Natural killer cell (primary cell): Measurements from ENCODE around the gene ARL15. TPM values are rescaled to one million over a fixed set of nuclear protein-coding genes. Genes with fewer than 3 reads are reported as not detected.

Experiments used
- ATAC-seq, 3 donors: fragments of 150-1000 bp in 2 of 3; fragments of 200-7000 bp in 1 of 3; cut with Tn5 transposase; 1 replicate in 1 of 3; 2 replicates in 2 of 3; pipeline ENCODE4 v1.10.0; 2021; ENCODE audit warnings: mild to moderate bottlenecking in 2 of 3, moderate library complexity in 2 of 3
- DNase-seq, 2 donors: peaks; one replicate each; pipeline versions ENCODE4 v3.0.0 to v3.0.0-alpha.2; 2013 to 2021; ENCODE audit warnings: mixed read lengths in 1 of 2
- H3K27ac ChIP-seq: one replicate; pipeline ENCODE4 v1.5.1; 2013; ENCODE audit warnings: mild to moderate bottlenecking, low read length
- H3K27me3 ChIP-seq: one replicate; pipeline ENCODE4 v1.6.1; 2013; ENCODE audit warnings: low read length; ENCODE audit not compliant: control insufficient read depth, insufficient read depth
- H3K36me3 ChIP-seq: one replicate; pipeline ENCODE4 v1.6.1; 2013; ENCODE audit warnings: low read length; ENCODE audit not compliant: control insufficient read depth, insufficient read depth
- H3K4me1 ChIP-seq: one replicate; pipeline ENCODE4 v1.6.1; 2013; ENCODE audit warnings: low read length; ENCODE audit not compliant: control insufficient read depth, insufficient read depth
- H3K4me3 ChIP-seq: one replicate; pipeline ENCODE4 v1.5.1; 2013; ENCODE audit warnings: low read length
- H3K9me3 ChIP-seq: one replicate; pipeline ENCODE4 v1.6.1; 2013; ENCODE audit warnings: low read length; ENCODE audit not compliant: control insufficient read depth, insufficient read depth
- H3K27ac Mint-ChIP-seq, 2 donors: one replicate each; pipeline ENCODE4 v1.8.0; 2022; ENCODE audit warnings: mild to moderate bottlenecking in 2 of 2, mixed read lengths in 2 of 2, moderate library complexity in 1 of 2
- H3K27me3 Mint-ChIP-seq, 2 donors: one replicate each; pipeline ENCODE4 v1.8.0; 2022; ENCODE audit warnings: low read depth in 2 of 2, mixed read lengths in 2 of 2
- H3K36me3 Mint-ChIP-seq: one replicate; pipeline ENCODE4 v1.8.0; 2022; ENCODE audit warnings: mixed read lengths
- H3K4me1 Mint-ChIP-seq, 2 donors: one replicate each; pipeline ENCODE4 v1.8.0; 2022; ENCODE audit warnings: mixed read lengths in 2 of 2
- H3K4me3 Mint-ChIP-seq: one replicate; pipeline ENCODE4 v1.8.0; 2022; ENCODE audit warnings: mild to moderate bottlenecking, moderate library complexity, mixed read lengths
- H3K9me3 Mint-ChIP-seq, 2 donors: one replicate each; pipeline ENCODE4 v1.8.0; 2022; ENCODE audit warnings: mixed read lengths in 2 of 2
- CTCF ChIP-seq: fragments of 200-600 bp; IDR thresholded peaks from one replicate; pipeline ENCODE4 v1.8.0; 2022; ENCODE audit warnings: antibody characterized with exemption
- WGBS: methylation state at CpG from one replicate; pipeline ENCODE4 v1.1.7; 2013; ENCODE audit warnings: missing lambda C conversion rate; ENCODE audit not compliant: insufficient coverage; 5-methylcytosine and 5-hydroxymethylcytosine counted together
- intact Hi-C: fragments of 100-400 bp; cut with micrococcal nuclease; formaldehyde crosslinking; loops from one replicate; pipeline ENCODE4 v1.14.2; 2022
- total RNA-seq, 4 donors: library from RNA; stranded (reverse); fragments of 120-200 nt in 1 of 4; gene quantifications; one replicate each; pipeline versions ENCODE4 v1.2.3 to v1.2.4, GENCODE V29; 2013 to 2022

Gene ARL15
- total RNA-seq, 3 donors from 2014 or later (not counting 1 experiment from before 2014, with no cell fraction given), result 28.9 to 35.1 (median 33.1) TPM

- no peak overlapping the region for H3K4me3 Mint-ChIP-seq
- no peaks in the 10 kb centered on the region for H3K27me3 Mint-ChIP-seq
- H3K36me3 Mint-ChIP-seq, result no peaks in the 10 kb centered on the region
- Histone ChIP-seq H3K36me3 (no peaks in the 10 kb centered on the region), H3K27ac (no peak overlapping the region), H3K4me1 (no peaks in the 10 kb centered on the region), H3K27me3 (no peaks in the 10 kb centered on the region), H3K9me3 (no peaks in the 10 kb centered on the region), H3K4me3 (no peak overlapping the region)
- WGBS, result 100% methylated on average over 1 of the region's 1 CpG
- H3K4me1 Mint-ChIP-seq, result peaks cover 9 to 10% of the 10 kb centered on the region in 2 donors
- no peak for TF ChIP-seq CTCF
- DNase-seq (no peak), ATAC-seq (no peak)
- intact Hi-C loops, result no loop called here
- H3K9me3 Mint-ChIP-seq, result peaks cover 0 to 2% of the 10 kb centered on the region in 2 donors
- H3K27ac Mint-ChIP-seq, result no peak overlapping the region
These were observed 403.6 kb downstream of the ARL15 start for GRCh38 chr5:53906736-53907135.

- 97% methylated on average over 5 of the region's 6 CpGs for WGBS
- H3K36me3 Mint-ChIP-seq, result no peaks in the 10 kb centered on the region
- ATAC-seq (no peak), DNase-seq (no peak)
- no peaks in the 10 kb centered on the region for H3K4me1 ChIP-seq
- H3K9me3 ChIP-seq, result no peaks in the 10 kb centered on the region
- H3K27ac ChIP-seq, result no peak overlapping the region
- intact Hi-C loops, result no loop called here
- no peak overlapping the region for H3K4me3 ChIP-seq
- H3K27ac Mint-ChIP-seq, result no peak overlapping the region
- TF ChIP-seq CTCF, result no peak
- H3K4me1 Mint-ChIP-seq, result peaks cover 9 to 10% of the 10 kb centered on the region in 2 donors
- H3K27me3 ChIP-seq, result no peaks in the 10 kb centered on the region
- no peak overlapping the region for H3K4me3 Mint-ChIP-seq
- H3K36me3 ChIP-seq, result no peaks in the 10 kb centered on the region
- H3K27me3 Mint-ChIP-seq, result no peaks in the 10 kb centered on the region
- peaks cover 0 to 2% of the 10 kb centered on the region in 2 donors for H3K9me3 Mint-ChIP-seq
These were observed 408.0 kb downstream of the ARL15 start for GRCh38 chr5:53902296-53902907.

GRCh38 chr5:53900677-53901076 lies 409.7 kb downstream of the ARL15 start:
- Histone ChIP-seq H3K27ac (no peak overlapping the region), H3K4me1 (peaks cover 5% of the 10 kb centered on the region), H3K9me3 (no peaks in the 10 kb centered on the region), H3K4me3 (no peak overlapping the region), H3K36me3 (no peaks in the 10 kb centered on the region), H3K27me3 (no peaks in the 10 kb centered on the region)
- Mint-ChIP-seq H3K4me3 (no peak overlapping the region), H3K9me3 (no peaks in the 10 kb centered on the region), H3K4me1 (peaks cover 13 to 16% of the 10 kb centered on the region in 2 donors), H3K27ac (no peak overlapping the region), H3K36me3 (no peaks in the 10 kb centered on the region), H3K27me3 (no peaks in the 10 kb centered on the region)
- DNase-seq (no peak), ATAC-seq (no peak)
- TF ChIP-seq CTCF, result no peak
- intact Hi-C loops, result no loop called here
- WGBS, result 95% methylated on average over 2 of the region's 2 CpGs
